ENCODE measurements around the gene CKAP2L.

The CKAP2L gene

GRCh38 chr2:112787729-112788393 lies 23.5 kb upstream of the CKAP2L start:
- no peak for DNase-seq (ENCODE audit: low read depth)
- in situ Hi-C loops (cut with HindIII; ENCODE audit: low sequenced_read_pairs) = loop anchor here (5.0 kb wide), 1 partner anchor 36 kb away; no protein-coding TSS in a partner anchor
- no peak for TF ChIP-seq CTCF (IDR thresholded peaks at IDR 0.05; ENCODE audit: low read depth, low read length, missing control alignments)
- H3K4me3 ChIP-seq (ENCODE audit: low read depth, low read length) = no peak overlapping the region

- no peak for TF ChIP-seq CTCF (IDR thresholded peaks at IDR 0.05; ENCODE audit: low read depth, low read length, missing control alignments)
- in situ Hi-C loops (cut with HindIII; ENCODE audit: low sequenced_read_pairs) = loop anchor here (5.0 kb wide), 1 partner anchor 35 kb away; no protein-coding TSS in a partner anchor
- H3K4me3 ChIP-seq (ENCODE audit: low read depth, low read length) = no peak overlapping the region
- DNase-seq (ENCODE audit: low read depth) = no peak
These were observed 22.9 kb upstream of the CKAP2L start for GRCh38 chr2:112787294-112787693.

GRCh38 chr2:112784199-112785189 lies 20.1 kb upstream of the CKAP2L start, which contains the start of gene IL1A:
IL1A (minus strand) TSS chr2:112784493; CDS start chr2:112783770, 723 bp downstream.
- no peak within 1 kb of the TSS for H3K4me3 ChIP-seq (ENCODE audit: low read depth, low read length)
- in situ Hi-C loops (cut with HindIII; ENCODE audit: low sequenced_read_pairs) = loop anchor here (5.0 kb wide), 1 partner anchor 32 kb away; no protein-coding TSS in a partner anchor

GRCh38 chr2:112783187-112783714 lies 18.8 kb upstream of the CKAP2L start:
- DNase-seq (ENCODE audit: low read depth) = no peak
- H3K4me3 ChIP-seq (ENCODE audit: low read depth, low read length) = no peak overlapping the region
- no peak for TF ChIP-seq CTCF (IDR thresholded peaks at IDR 0.05; ENCODE audit: low read depth, low read length, missing control alignments)
- in situ Hi-C loops (cut with HindIII; ENCODE audit: low sequenced_read_pairs) = no loop called here

More at GRCh38 chr2:112784199-112785189, 20.1 kb upstream of the CKAP2L start, which contains the start of gene IL1A:
- no peak for TF ChIP-seq CTCF (IDR thresholded peaks at IDR 0.05; ENCODE audit: low read depth, low read length, missing control alignments)
- DNase-seq (ENCODE audit: low read depth) = peak; percentile 29

GRCh38 chr2:112782234-112782799 lies 17.9 kb upstream of the CKAP2L start:
- DNase-seq (ENCODE audit: low read depth) = no peak
- TF ChIP-seq CTCF (IDR thresholded peaks at IDR 0.05; ENCODE audit: low read depth, low read length, missing control alignments) = no peak
- H3K4me3 ChIP-seq (ENCODE audit: low read depth, low read length) = no peak overlapping the region
- in situ Hi-C loops (cut with HindIII; ENCODE audit: low sequenced_read_pairs) = no loop called here

GRCh38 chr2:112779598-112779997 lies 15.2 kb upstream of the CKAP2L start:
- no peak for DNase-seq (ENCODE audit: low read depth)
- no peak overlapping the region for H3K4me3 ChIP-seq (ENCODE audit: low read depth, low read length)
- no peak for TF ChIP-seq CTCF (IDR thresholded peaks at IDR 0.05; ENCODE audit: low read depth, low read length, missing control alignments)
- in situ Hi-C loops (cut with HindIII; ENCODE audit: low sequenced_read_pairs) = no loop called here
